GM12878 (cell line): ENCODE data around the gene MEGF9. TPM values are rescaled to one million over a fixed set of nuclear protein-coding genes. Genes with fewer than 3 reads are reported as not detected.
A peak's percentile ranks its signal among the peaks of the same experiment; 100 is the strongest.

ENCODE experiments used
- ATAC-seq: fragments of 200-7000 bp; cut with Tn5 transposase; 3 replicates; pipeline ENCODE4 v1.9.1; 2020; ENCODE audit warnings: mild to moderate bottlenecking, moderate library complexity
- BruUV-seq: library from RNA; stranded (reverse); fragments of 400-500 nt; replicated peaks from 2 replicates; lab custom pipeline; 2021; lab: Mats Ljungman, UMichigan
- CTCF ChIA-PET: fragments of 300-600 bp; sonication (Branson Sonifier 250); formaldehyde crosslinking; extraction: SDS; loops from one replicate; lab custom pipeline; 2021; ENCODE audit warnings: inconsistent platforms; lab: Yijun Ruan, JAX
- POLR2A ChIA-PET: fragments of 350-600 bp; formaldehyde crosslinking; extraction: SDS; loops from one replicate; lab custom pipeline; 2021; ENCODE audit warnings: inconsistent platforms; lab: Charles Lee
- RAD21 ChIA-PET: fragments of 300-600 bp; sonication (Branson Sonifier 250); formaldehyde crosslinking; loops from one replicate; lab custom pipeline; 2023; ENCODE audit warnings: antibody characterized with exemption; ENCODE audit not compliant: unreplicated experiment; lab: Charles Lee
- SMC1A ChIA-PET: fragments of 300-600 bp; sonication (Branson Sonifier 250); formaldehyde crosslinking; loops from one replicate; lab custom pipeline; 2023; ENCODE audit not compliant: unreplicated experiment, uncharacterized antibody; lab: Charles Lee
- DNase-seq: peaks from one replicate; pipeline ENCODE4 v3.0.0-alpha.2; 2011; ENCODE audit warnings: low read depth, low spot score
- FAIRE-seq: peaks from 3 replicates; lab custom pipeline; 2011; peaks lifted over from hg19 to GRCh38; lab: Jason Lieb, UNC
- H2AFZ ChIP-seq: 2 replicates; pipeline ENCODE4 v1.6.0; 2011; ENCODE audit warnings: low read depth, low read length, control low read depth; ENCODE audit not compliant: control insufficient read depth
- H3K27ac ChIP-seq: 2 replicates; pipeline ENCODE4 v1.5.1; 2011; ENCODE audit warnings: control low read depth; ENCODE audit not compliant: control insufficient read depth, insufficient read depth
- H3K27me3 ChIP-seq, 2 experiments: replicated peaks in 1 of 2; 2 replicates each; pipeline versions ENCODE4 v1.6.0 to v1.6.1; 2011; ENCODE audit warnings: low read length in 1 of 2; ENCODE audit not compliant: control insufficient read depth in 2 of 2, insufficient read depth in 2 of 2
- H3K36me3 ChIP-seq, 2 experiments: 2 replicates each; pipeline ENCODE4 v1.5.1; 2011; ENCODE audit warnings: low read length in 1 of 2; ENCODE audit not compliant: control insufficient read depth in 2 of 2, insufficient read depth in 2 of 2
- H3K4me1 ChIP-seq: 2 replicates; pipeline ENCODE4 v1.6.1; 2011; ENCODE audit warnings: mild to moderate bottlenecking, low read length, moderate library complexity, mixed read lengths; ENCODE audit not compliant: control insufficient read depth, insufficient read depth
- H3K4me2 ChIP-seq: 2 replicates; pipeline ENCODE4 v1.6.0; 2011; ENCODE audit warnings: control low read depth; ENCODE audit not compliant: control insufficient read depth, insufficient read depth
- H3K4me3 ChIP-seq: fragments of 200-600 bp; sonication (generic); 2 replicates; pipeline ENCODE4 v1.5.1; 2016
- H3K79me2 ChIP-seq: 2 replicates; pipeline ENCODE4 v1.6.0; 2011; ENCODE audit warnings: low read length; ENCODE audit not compliant: control insufficient read depth, insufficient read depth
- H3K9ac ChIP-seq: 2 replicates; pipeline ENCODE4 v1.8.0; 2011; ENCODE audit warnings: low read length, control low read depth, mixed read lengths; ENCODE audit not compliant: control insufficient read depth, insufficient read depth
- H3K9me3 ChIP-seq: replicated peaks from 3 replicates; pipeline ENCODE4 v1.5.1; 2011; ENCODE audit warnings: mild to moderate bottlenecking, low read length; ENCODE audit not compliant: control insufficient read depth, insufficient read depth
- H4K20me1 ChIP-seq: 2 replicates; pipeline ENCODE4 v1.6.0; 2011; ENCODE audit not compliant: control insufficient read depth, insufficient read depth
- BACH1 ChIP-seq: fragments of 450-650 bp; IDR thresholded peaks from 2 replicates; pipeline ENCODE4 v1.6.1; 2017; ENCODE audit warnings: mild to moderate bottlenecking, borderline replicate concordance
- BCL3 ChIP-seq: IDR thresholded peaks from 2 replicates; pipeline ENCODE4 v1.6.1; 2011; ENCODE audit warnings: borderline replicate concordance, low read depth, mild to moderate bottlenecking, moderate library complexity, low read length; ENCODE audit not compliant: insufficient read depth, poor library complexity, severe bottlenecking
- CREM ChIP-seq: IDR thresholded peaks from 2 replicates; pipeline ENCODE4 v1.6.1; 2014; ENCODE audit warnings: antibody characterized with exemption, low read depth
- MYB ChIP-seq: fragments of 150-350 bp; IDR thresholded peaks from 2 replicates; pipeline ENCODE4 v1.6.1; 2014; ENCODE audit warnings: mild to moderate bottlenecking, low read depth, low read length, borderline replicate concordance
- MYC ChIP-seq: IDR thresholded peaks from 2 replicates; pipeline ENCODE4 v1.6.1; 2011; ENCODE audit warnings: mild to moderate bottlenecking, low read length, moderate library complexity, inconsistent platforms; ENCODE audit not compliant: insufficient read depth, insufficient replicate concordance, insufficient read length, severe bottlenecking
- SRF ChIP-seq, 2 experiments: IDR thresholded peaks; 2 replicates each; pipeline ENCODE4 v1.6.1; 2011; ENCODE audit warnings: low read depth in 2 of 2, low read length in 2 of 2, mild to moderate bottlenecking in 1 of 2, moderate library complexity in 1 of 2
- TARDBP ChIP-seq: IDR thresholded peaks from 2 replicates; pipeline ENCODE4 v1.6.1; 2016; ENCODE audit warnings: borderline replicate concordance
- TCF12 ChIP-seq: IDR thresholded peaks from 2 replicates; pipeline ENCODE4 v1.6.1; 2011; ENCODE audit warnings: low read depth, mild to moderate bottlenecking, low read length
- ZNF384 ChIP-seq: IDR thresholded peaks from 2 replicates; pipeline ENCODE4 v1.6.1; 2012; ENCODE audit warnings: low read depth, mild to moderate bottlenecking, low read length, improper control_type of control experiment, borderline replicate concordance
- WGBS: methylation state at CpG from one replicate; pipeline ENCODE4 v1.1.6; 2016; ENCODE audit warnings: low lambda C conversion rate; ENCODE audit not compliant: insufficient replicate concordance, insufficient coverage; ENCODE audit errors: missing lambda C conversion rate; 5-methylcytosine and 5-hydroxymethylcytosine counted together
- in situ Hi-C: fragments of 300-500 bp; cut with MboI; formaldehyde crosslinking; loops from 9 replicates; pipeline ENCODE4 v1.14.3; 2018; ENCODE audit warnings: mixed read lengths
- intact Hi-C: fragments of 100-400 bp; cut with micrococcal nuclease; formaldehyde crosslinking; loops from one replicate; pipeline ENCODE4 v1.14.2; 2022; ENCODE audit not compliant: unreplicated experiment
- polyA plus RNA-seq, 11 experiments: library from polyadenylated mRNA; depleted of rRNA in 4 of 11; unstranded in 6 of 11; stranded (reverse) in 5 of 11; fragments of >200 nt; fragmentation: Nextera tagmentation in 4 of 11; fragmentation: Illumina TruSeq in 1 of 11; extraction: Ambion mirVana in 4 of 11; extraction: Trizol in 1 of 11; gene quantifications; 1 replicate in 1 of 11; 2 replicates in 10 of 11; pipeline versions ENCODE4 v1.2.1 to v1.2.3, GENCODE V29; 2011 to 2016; ENCODE audit warnings: inconsistent platforms in 2 of 11, missing spikeins in 2 of 11, low read depth in 1 of 11
- total RNA-seq, 4 experiments: library from RNA; depleted of rRNA in 3 of 4; stranded (reverse); fragments of >200 nt in 3 of 4; fragmentation: Illumina TruSeq in 1 of 4; extraction: Trizol in 1 of 4; gene quantifications; 2 replicates each; pipeline versions ENCODE4 v1.2.1 to v1.2.3, GENCODE V29; 2013 to 2021

The MEGF9 gene
- total and polyA plus RNA-seq, 10 of the 15 experiments (the other 5 are each of a cell fraction or from before 2014, with no cell fraction given) = 0.71 to 5.1 (median 2.6) TPM

DNA sequence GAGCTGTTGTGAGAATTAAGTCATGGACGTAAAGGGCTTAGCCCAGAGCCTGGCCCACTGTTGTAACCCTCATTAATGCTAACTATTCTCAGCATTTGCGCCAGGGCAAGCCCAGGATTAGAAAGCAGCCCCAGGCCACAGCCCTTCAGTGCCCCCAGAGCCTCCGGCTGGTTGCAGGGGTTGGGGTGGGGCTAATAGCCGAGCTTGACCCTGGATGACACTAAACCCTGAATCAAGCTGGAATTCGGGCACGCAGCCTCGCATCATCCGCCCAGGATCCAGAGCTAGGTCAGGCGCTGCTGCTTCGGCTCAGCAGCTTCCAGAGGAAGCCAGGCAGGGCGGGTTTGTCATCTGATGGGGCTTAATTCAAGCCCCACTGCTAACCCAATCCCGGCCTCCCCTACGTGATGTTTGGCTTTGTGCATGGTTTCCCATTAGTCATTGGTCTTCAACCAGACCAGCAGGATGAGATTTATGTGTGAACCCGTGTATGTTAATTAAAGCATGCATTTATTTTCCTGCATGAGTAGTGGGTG lies 1.2 kb upstream of the MEGF9 start:
- Histone ChIP-seq H3K9me3 (no peaks in the 10 kb centered on the region; the same call in 2 of the 3 replicates), H3K36me3 (no peaks in the 10 kb centered on the region), H3K4me3 (no peak overlapping the region), H2AFZ (peak overlapping the region; percentile 81; the same call in 1 of the 2 replicates), H3K9ac (no peak overlapping the region), H3K27me3 (no peaks in the 10 kb centered on the region), H3K27ac (no peak overlapping the region), H4K20me1 (no peaks in the 10 kb centered on the region), H3K4me1 (peaks cover 15% of the 10 kb centered on the region), H3K4me2 (peak overlapping the region; percentile 84), H3K79me2 (no peaks in the 10 kb centered on the region; the same call in 1 of the 2 replicates)
- in situ Hi-C loops (no loop called here), intact Hi-C loops (no loop called here)
- ChIA-PET CTCF (interaction anchor here (1.6 kb wide), 1 partner anchor 356 kb away, joined by 3 read pairs; no protein-coding TSS in a partner anchor), SMC1A (no interaction called here), RAD21 (no interaction called here), POLR2A (interaction anchor here (0.7 kb wide), 1 partner anchor 78 kb away, joined by 3 read pairs; the partner anchor contains the start of gene FBXW2)
- DNase-seq = no peak
- no peak for ATAC-seq
- TF ChIP-seq MYB (no peak), MYC (no peak), SRF (IDR thresholded peaks at IDR 0.05; ENCODE audit: low read depth in 2 of 2, low read length in 2 of 2) (no peak), TARDBP (no peak), BCL3 (no peak), CREM (no peak), TCF12 (no peak), ZNF384 (no peak), BACH1 (no peak)
- 84% methylated on average over 14 of the region's 14 CpGs for WGBS
- BruUV-seq = no TSS peak
- no peak for FAIRE-seq
